SU-DHL-6 (cell line): ENCODE data around the gene KCNK3.

ENCODE experiments used
- H2AFZ ChIP-seq: fragments of 200-600 bp; sonication (generic); 2 replicates; pipeline ENCODE4 v1.6.1; 2014; ENCODE audit warnings: low read depth, mild to moderate bottlenecking, moderate library complexity, mixed read lengths, antibody characterized with exemption, low read length; ENCODE audit not compliant: severe bottlenecking
- H3F3A ChIP-seq: fragments of 200-600 bp; shearing (Covaris generic); 2 replicates; pipeline ENCODE4 v1.6.0; 2016; ENCODE audit warnings: antibody characterized with exemption, mild to moderate bottlenecking; ENCODE audit not compliant: insufficient read depth
- H3K27ac ChIP-seq: fragments of 200-600 bp; sonication (generic); 2 replicates; pipeline ENCODE4 v1.5.1; 2016; ENCODE audit warnings: low read depth, mild to moderate bottlenecking, low read length, moderate library complexity, mixed read lengths
- H3K27me3 ChIP-seq: fragments of 200-600 bp; sonication (generic), shearing (Covaris generic); 2 replicates; pipeline ENCODE4 v1.6.0; 2014; ENCODE audit warnings: mild to moderate bottlenecking, low read length
- H3K36me3 ChIP-seq: fragments of 200-600 bp; sonication (generic); 2 replicates; pipeline ENCODE4 v1.6.1; 2014; ENCODE audit warnings: mild to moderate bottlenecking, low read length, mixed read lengths
- H3K4me2 ChIP-seq: fragments of 300-600, 200-600 bp; shearing (Covaris generic), sonication (generic); 2 replicates; pipeline ENCODE4 v1.6.0; 2014; ENCODE audit warnings: low read length, low read depth, mild to moderate bottlenecking; ENCODE audit not compliant: poor library complexity, severe bottlenecking
- H3K4me3 ChIP-seq: fragments of 200-600 bp; sonication (generic); 2 replicates; pipeline ENCODE4 v1.5.1; 2014; ENCODE audit warnings: antibody characterized with exemption, low read length, mild to moderate bottlenecking, mixed read lengths; ENCODE audit not compliant: insufficient read depth, poor library complexity, severe bottlenecking
- H3K79me2 ChIP-seq: fragments of 200-600 bp; sonication (generic); 2 replicates; pipeline ENCODE4 v1.6.1; 2014; ENCODE audit warnings: mild to moderate bottlenecking, low read length, moderate library complexity; ENCODE audit not compliant: insufficient read depth
- H3K9ac ChIP-seq: fragments of 200-600 bp; sonication (generic); 2 replicates; pipeline ENCODE4 v1.7.0; 2014; ENCODE audit warnings: mild to moderate bottlenecking, low read length
- H3K9me2 ChIP-seq: fragments of 200-600 bp; sonication (generic); replicated peaks from 2 replicates; pipeline ENCODE4 v1.6.1; 2014; ENCODE audit warnings: low read length; ENCODE audit not compliant: insufficient read depth
- H3K9me3 ChIP-seq: fragments of 200-600 bp; sonication (generic); 2 replicates; pipeline ENCODE4 v1.6.1; 2014; ENCODE audit warnings: low read length, mixed read lengths; ENCODE audit not compliant: insufficient read depth
- H4K20me1 ChIP-seq: fragments of 200-600 bp; sonication (generic); 2 replicates; pipeline ENCODE4 v1.6.1; 2014; ENCODE audit warnings: low read depth, mild to moderate bottlenecking, antibody characterized with exemption, low read length, moderate library complexity, mixed read lengths
- CTCF ChIP-seq: fragments of 200-600 bp; sonication (generic); IDR thresholded peaks from one replicate; pipeline ENCODE4 v1.5.1; 2017; ENCODE audit warnings: antibody characterized with exemption, mild to moderate bottlenecking, low read length, moderate library complexity; ENCODE audit not compliant: insufficient read depth, poor library complexity, severe bottlenecking
- EZH2phosphoT487 ChIP-seq: fragments of 200-600 bp; sonication (generic), shearing (Covaris generic); conservative IDR thresholded peaks from 2 replicates; pipeline ENCODE4 v1.6.1; 2018; ENCODE audit warnings: mild to moderate bottlenecking, antibody characterized with exemption, low read length, moderate library complexity, mixed read lengths

KCNK3 gene

GRCh38 chr2:26675651-26676255, 16.8 kb upstream of the KCNK3 start:
- no peaks in the 10 kb centered on the region for H3K36me3 ChIP-seq
- no peak overlapping the region for H3K27ac ChIP-seq
- H3K27me3 ChIP-seq: no peaks in the 10 kb centered on the region
- no peak overlapping the region for H2AFZ ChIP-seq
- H3K4me2 ChIP-seq: no peak overlapping the region
- H3K9ac ChIP-seq: no peak overlapping the region
- H4K20me1 ChIP-seq: no peaks in the 10 kb centered on the region
- H3K79me2 ChIP-seq: no peaks in the 10 kb centered on the region
- H3K4me3 ChIP-seq: no peak overlapping the region
- TF ChIP-seq CTCF: no peak
- TF ChIP-seq EZH2phosphoT487: no peak
- H3K9me2 ChIP-seq: no peaks in the 10 kb centered on the region
- no peaks in the 10 kb centered on the region for H3F3A ChIP-seq
- no peaks in the 10 kb centered on the region for H3K9me3 ChIP-seq

GRCh38 chr2:26678035-26678434, 14.5 kb upstream of the KCNK3 start:
- H3K9me2 ChIP-seq: no peaks in the 10 kb centered on the region

GRCh38 chr2:26679867-26680266, 12.7 kb upstream of the KCNK3 start:
- no peak overlapping the region for H3K9ac ChIP-seq
- H3K4me2 ChIP-seq: no peak overlapping the region
- no peaks in the 10 kb centered on the region; the same call in 1 of the 2 replicates for H3K27me3 ChIP-seq
- H4K20me1 ChIP-seq: no peaks in the 10 kb centered on the region
- no peak overlapping the region for H3K4me3 ChIP-seq
- no peak overlapping the region for H3K27ac ChIP-seq
- TF ChIP-seq EZH2phosphoT487: no peak
- no peak for TF ChIP-seq CTCF
- no peak overlapping the region for H2AFZ ChIP-seq
- H3K36me3 ChIP-seq: no peaks in the 10 kb centered on the region
- no peaks in the 10 kb centered on the region for H3K9me3 ChIP-seq
- H3K9me2 ChIP-seq: no peaks in the 10 kb centered on the region
- no peaks in the 10 kb centered on the region for H3F3A ChIP-seq
- no peaks in the 10 kb centered on the region for H3K79me2 ChIP-seq

More at GRCh38 chr2:26678035-26678434, 14.5 kb upstream of the KCNK3 start:
- Histone ChIP-seq H3K36me3 (no peaks in the 10 kb centered on the region), H3F3A (no peaks in the 10 kb centered on the region), H4K20me1 (no peaks in the 10 kb centered on the region), H3K4me2 (no peak overlapping the region), H2AFZ (no peak overlapping the region), H3K27me3 (no peaks in the 10 kb centered on the region; the same call in 1 of the 2 replicates), H3K4me3 (no peak overlapping the region), H3K9ac (no peak overlapping the region), H3K27ac (no peak overlapping the region), H3K9me3 (no peaks in the 10 kb centered on the region), H3K79me2 (no peaks in the 10 kb centered on the region)
- no peak for TF ChIP-seq EZH2phosphoT487
- no peak for TF ChIP-seq CTCF
